Measurements from ENCODE around the gene SMYD5. TPM values are rescaled to one million over a fixed set of nuclear protein-coding genes. Genes with fewer than 3 reads are reported as not detected.

SMYD5 gene
- total RNA-seq, 2 donors from 2014 or later = 10.1 to 19.4 TPM

DNA sequence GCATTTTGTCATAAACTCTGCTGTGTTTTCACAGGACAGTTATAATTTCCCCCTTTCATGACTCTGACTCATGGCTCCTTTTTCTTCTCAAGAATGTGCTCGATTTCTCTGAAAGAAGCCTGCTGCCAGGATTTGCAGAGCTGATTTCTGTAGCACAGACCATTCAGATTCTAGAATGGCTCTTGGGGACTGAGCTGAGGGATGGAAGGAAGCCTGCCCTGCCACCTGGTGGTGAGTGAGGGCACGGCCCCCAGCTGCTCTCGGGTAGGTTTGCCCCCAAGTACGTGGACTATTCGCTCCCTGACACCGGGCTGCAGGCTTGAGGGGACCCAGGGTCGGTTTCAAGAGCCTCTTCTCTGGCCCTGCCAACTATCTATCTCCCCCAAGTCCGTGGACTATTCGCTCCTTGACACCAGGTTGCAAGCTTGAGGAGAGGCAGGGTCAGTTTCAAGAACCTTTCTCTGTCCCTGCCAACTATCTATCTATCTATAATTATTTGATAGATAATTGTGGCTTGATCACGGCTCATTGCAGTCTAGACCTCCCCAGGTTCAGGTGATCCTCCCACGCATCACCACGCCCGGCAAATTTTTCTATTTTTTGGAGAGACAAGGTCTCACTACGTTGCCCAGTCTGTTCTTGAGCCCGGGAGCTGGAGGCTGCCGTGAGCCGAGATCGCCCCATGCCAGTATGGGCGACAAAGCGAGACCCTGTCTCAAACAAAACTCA lies 1.4 kb upstream of the SMYD5 start:
- 46 to 55% methylated on average over 14 to 20 of the region's 20 CpGs for WGBS, 2 donors
- H3K27ac ChIP-seq = no peak overlapping the region
- peak; percentile 70 to 79 (median 74) for DNase-seq
- no peaks in the 10 kb centered on the region for H3K36me3 ChIP-seq (replicated peaks in 1 of 2; ENCODE audit: insufficient read depth in 1 of 2, low read depth in 2 of 2)
- intact Hi-C loops (cut with DNase I) = no loop called here
- no peak overlapping the region for H3K4me3 ChIP-seq
- no peaks in the 10 kb centered on the region for H3K27me3 ChIP-seq
- ATAC-seq = peak; percentile 78
- no peaks in the 10 kb centered on the region for H3K9me3 ChIP-seq
- H3K4me1 ChIP-seq = peaks cover 26% of the 10 kb centered on the region
- no peak for TF ChIP-seq POLR2A (IDR thresholded peaks at IDR 0.05)
- TF ChIP-seq, protein P1, sequence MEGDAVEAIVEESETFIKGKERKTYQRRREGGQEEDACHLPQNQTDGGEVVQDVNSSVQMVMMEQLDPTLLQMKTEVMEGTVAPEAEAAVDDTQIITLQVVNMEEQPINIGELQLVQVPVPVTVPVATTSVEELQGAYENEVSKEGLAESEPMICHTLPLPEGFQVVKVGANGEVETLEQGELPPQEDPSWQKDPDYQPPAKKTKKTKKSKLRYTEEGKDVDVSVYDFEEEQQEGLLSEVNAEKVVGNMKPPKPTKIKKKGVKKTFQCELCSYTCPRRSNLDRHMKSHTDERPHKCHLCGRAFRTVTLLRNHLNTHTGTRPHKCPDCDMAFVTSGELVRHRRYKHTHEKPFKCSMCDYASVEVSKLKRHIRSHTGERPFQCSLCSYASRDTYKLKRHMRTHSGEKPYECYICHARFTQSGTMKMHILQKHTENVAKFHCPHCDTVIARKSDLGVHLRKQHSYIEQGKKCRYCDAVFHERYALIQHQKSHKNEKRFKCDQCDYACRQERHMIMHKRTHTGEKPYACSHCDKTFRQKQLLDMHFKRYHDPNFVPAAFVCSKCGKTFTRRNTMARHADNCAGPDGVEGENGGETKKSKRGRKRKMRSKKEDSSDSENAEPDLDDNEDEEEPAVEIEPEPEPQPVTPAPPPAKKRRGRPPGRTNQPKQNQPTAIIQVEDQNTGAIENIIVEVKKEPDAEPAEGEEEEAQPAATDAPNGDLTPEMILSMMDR (IDR thresholded peaks at IDR 0.05) = peak; percentile 70 to 92 (median 82)

DNA sequence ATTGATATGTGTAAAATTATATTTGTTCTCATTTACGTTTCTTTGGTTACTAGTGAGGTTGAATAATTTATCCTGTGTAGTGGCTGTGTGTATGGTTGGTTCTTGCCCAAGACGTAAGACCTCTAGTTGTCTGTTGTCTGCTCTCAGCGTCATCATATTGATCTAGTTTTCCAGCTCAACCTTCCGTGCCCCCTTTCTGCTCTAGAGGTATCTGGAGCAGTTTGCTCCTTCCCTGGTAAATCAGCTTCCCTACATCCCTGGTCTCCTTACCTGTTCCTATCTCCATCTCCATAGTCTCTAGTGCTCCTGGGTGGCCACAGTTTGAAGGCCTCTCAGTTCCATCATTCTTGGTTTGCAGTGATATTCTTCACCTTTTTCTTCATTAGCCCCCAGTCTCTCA lies 1.2 kb downstream of the SMYD5 start:
- no peak overlapping the region for H3K27ac ChIP-seq
- 59 to 60% methylated on average over 4 of the region's 4 CpGs for WGBS, 2 donors
- no peak overlapping the region for H3K4me3 ChIP-seq
- intact Hi-C loops (cut with DNase I) = no loop called here
- TF ChIP-seq POLR2A (IDR thresholded peaks at IDR 0.05) = no peak
- TF ChIP-seq, protein P1 (IDR thresholded peaks at IDR 0.05) = no peak
- no peak for ATAC-seq
- H3K36me3 ChIP-seq (replicated peaks in 1 of 2; ENCODE audit: insufficient read depth in 1 of 2, low read depth in 2 of 2) = peaks cover 0 to 2% of the 10 kb centered on the region in 2 donors
- no peak for DNase-seq
- no peaks in the 10 kb centered on the region for H3K9me3 ChIP-seq
- H3K4me1 ChIP-seq = peaks cover 26% of the 10 kb centered on the region
- no peaks in the 10 kb centered on the region for H3K27me3 ChIP-seq

DNA sequence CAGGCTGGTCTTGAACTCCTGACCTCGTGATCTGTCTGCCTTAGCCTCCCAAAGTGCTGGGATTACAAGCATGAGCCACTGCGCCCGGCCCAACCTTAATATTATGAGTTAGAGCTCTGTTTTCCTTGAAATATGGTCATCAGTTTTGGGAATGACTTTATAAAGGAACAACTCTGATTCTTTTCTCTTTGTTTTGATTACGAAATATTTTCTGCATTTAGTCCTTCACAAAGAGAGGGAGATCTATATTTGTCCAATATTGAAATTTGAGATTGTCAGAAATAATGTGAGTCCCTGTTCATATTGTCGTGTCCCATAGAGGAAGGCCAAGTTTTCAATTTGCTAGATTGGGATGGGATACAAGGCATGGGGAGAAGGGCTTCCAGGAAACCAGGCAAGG lies 3.1 kb downstream of the SMYD5 start:
- intact Hi-C loops (cut with DNase I) = no loop called here
- ATAC-seq (no peak), DNase-seq (no peak)
- no peak overlapping the region for H3K4me3 ChIP-seq
- peaks cover 26% of the 10 kb centered on the region for H3K4me1 ChIP-seq
- H3K27me3 ChIP-seq = no peaks in the 10 kb centered on the region
- H3K9me3 ChIP-seq = no peaks in the 10 kb centered on the region
- peaks cover 0 to 5% of the 10 kb centered on the region in 2 donors for H3K36me3 ChIP-seq (replicated peaks in 1 of 2; ENCODE audit: insufficient read depth in 1 of 2, low read depth in 2 of 2)
- TF ChIP-seq, protein P1 (IDR thresholded peaks at IDR 0.05) = no peak
- H3K27ac ChIP-seq = no peak overlapping the region
- 87 to 90% methylated on average over 5 of the region's 5 CpGs for WGBS, 2 donors

GRCh38 chr2:73217826-73218225 lies 3.8 kb downstream of the SMYD5 start:
- Histone ChIP-seq H3K9me3 (no peaks in the 10 kb centered on the region), H3K4me3 (no peak overlapping the region), H3K27ac (no peak overlapping the region), H3K4me1 (peaks cover 20% of the 10 kb centered on the region), H3K36me3 (replicated peaks in 1 of 2; ENCODE audit: insufficient read depth in 1 of 2, low read depth in 2 of 2) (peaks cover 0 to 5% of the 10 kb centered on the region in 2 donors), H3K27me3 (no peaks in the 10 kb centered on the region)
- ATAC-seq (no peak), DNase-seq (no peak)
- intact Hi-C loops (cut with DNase I) = no loop called here
- WGBS, 2 donors = 84 to 93% methylated on average over 2 of the region's 2 CpGs
- no peak for TF ChIP-seq POLR2A (IDR thresholded peaks at IDR 0.05)
- TF ChIP-seq, protein P1 (IDR thresholded peaks at IDR 0.05) = no peak

DNA sequence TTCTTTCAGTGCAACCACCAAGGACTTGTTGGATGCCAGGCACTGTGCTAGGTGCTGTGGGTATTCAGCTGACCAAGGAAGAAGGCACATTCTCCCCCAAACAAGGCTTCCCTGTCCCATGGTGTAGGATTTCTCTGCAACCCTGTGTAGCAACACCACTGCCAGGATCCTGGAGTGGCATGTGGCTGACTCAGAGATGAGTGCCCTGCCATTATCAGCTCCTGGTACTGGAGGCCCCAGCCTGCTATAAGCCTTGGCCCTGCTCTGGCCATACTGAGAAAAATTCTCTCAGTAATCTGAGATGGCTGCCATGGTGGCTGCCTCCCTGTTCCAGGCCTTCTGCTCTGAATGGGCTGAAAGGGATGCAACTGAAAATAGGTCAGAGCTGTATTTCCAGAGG lies 4.3 kb downstream of the SMYD5 start:
- Histone ChIP-seq H3K9me3 (no peaks in the 10 kb centered on the region), H3K27ac (no peak overlapping the region), H3K4me1 (peaks cover 19% of the 10 kb centered on the region), H3K27me3 (no peaks in the 10 kb centered on the region), H3K4me3 (no peak overlapping the region), H3K36me3 (replicated peaks in 1 of 2; ENCODE audit: insufficient read depth in 1 of 2, low read depth in 2 of 2) (peaks cover 0 to 7% of the 10 kb centered on the region in 2 donors)
- DNase-seq (no peak), ATAC-seq (no peak)
- TF ChIP-seq POLR2A (IDR thresholded peaks at IDR 0.05) = no peak
- TF ChIP-seq, protein P1 (IDR thresholded peaks at IDR 0.05) = no peak
- intact Hi-C loops (cut with DNase I) = no loop called here
